Retinal pigment epithelial cell (primary cell): Measurements from ENCODE around the gene WNT7B.

ENCODE experiments used
- DNase-seq: peaks from one replicate; pipeline ENCODE4 v3.0.0-alpha.2; 2010; ENCODE audit warnings: low read depth
- H3K4me3 ChIP-seq: 2 replicates; pipeline ENCODE4 v1.5.1; 2011; ENCODE audit warnings: mild to moderate bottlenecking, low read length, control low read depth, moderate library complexity
- CTCF ChIP-seq: conservative IDR thresholded peaks from 2 replicates; pipeline ENCODE4 v1.5.1; 2011; ENCODE audit warnings: low read depth, low read length, control low read depth, inconsistent platforms

WNT7B gene

DNA sequence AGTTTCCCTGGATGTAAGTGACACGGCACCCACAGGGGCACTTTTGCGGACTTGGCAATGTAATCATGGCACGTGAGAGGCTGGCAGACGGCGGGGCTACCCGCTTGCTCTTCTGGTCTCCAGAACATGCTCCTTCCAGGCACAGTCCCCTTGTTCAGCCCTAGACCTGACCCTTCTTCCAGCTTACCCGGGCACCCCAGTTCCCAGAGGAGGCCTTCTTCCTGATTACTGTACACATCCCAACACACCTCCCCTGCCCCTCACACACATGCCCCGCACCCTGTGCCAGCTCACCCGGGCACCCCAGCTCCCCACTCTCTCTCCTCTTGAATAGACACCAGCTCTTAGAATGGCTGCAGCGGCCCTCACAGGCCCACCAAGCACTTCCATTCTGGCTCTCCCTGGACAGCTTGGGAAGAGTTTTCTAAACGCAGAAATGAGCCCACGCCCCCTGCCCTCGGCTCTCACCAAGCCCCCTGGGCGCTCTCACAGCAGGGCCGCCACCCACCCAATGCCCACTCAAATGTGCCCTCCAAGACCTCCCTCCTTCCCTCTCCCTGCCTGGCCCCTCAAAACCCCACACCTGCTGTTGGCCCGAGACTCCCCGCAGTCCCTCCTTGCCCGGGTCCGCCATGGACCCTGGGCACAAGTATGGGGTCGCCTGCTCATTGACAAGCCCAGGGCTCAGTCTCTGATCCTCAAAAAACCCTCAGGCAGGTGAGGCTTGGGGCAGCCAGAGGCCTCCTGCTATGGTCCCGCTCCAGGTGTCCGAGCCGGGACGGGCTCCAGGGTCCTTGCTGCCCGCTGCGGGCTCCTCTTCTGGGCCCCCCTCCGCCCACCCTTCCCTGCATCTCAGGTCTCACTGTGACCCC is 88.5 kb downstream of the WNT7B start:
- no peak overlapping the region for H3K4me3 ChIP-seq
- no peak for DNase-seq
- TF ChIP-seq CTCF, result no peak

- no peak for DNase-seq
- TF ChIP-seq CTCF, result no peak
- H3K4me3 ChIP-seq, result no peak overlapping the region
Measured at GRCh38 chr22:45887202-45888131, 89.5 kb downstream of the WNT7B start.

DNA sequence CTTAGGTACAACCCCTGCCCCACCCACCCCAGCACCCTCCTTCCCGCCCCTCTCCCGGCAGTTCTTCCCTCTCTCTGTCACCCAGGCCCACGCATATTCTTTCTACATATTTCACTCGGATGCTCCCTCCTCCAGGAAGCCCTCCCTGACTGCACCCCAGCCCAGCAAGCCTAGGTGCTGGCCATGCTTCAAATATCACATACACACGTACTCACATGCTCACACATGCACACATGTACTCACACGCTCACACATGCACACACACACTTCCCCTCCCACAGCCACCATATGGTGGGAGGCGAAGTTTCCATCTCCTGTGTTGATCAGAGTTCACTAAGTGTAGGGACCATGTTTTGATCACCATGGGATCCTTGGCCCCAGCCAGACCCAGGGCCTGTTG is 90.4 kb downstream of the WNT7B start:
- no peak overlapping the region for H3K4me3 ChIP-seq
- no peak for DNase-seq
- no peak for TF ChIP-seq CTCF

DNA sequence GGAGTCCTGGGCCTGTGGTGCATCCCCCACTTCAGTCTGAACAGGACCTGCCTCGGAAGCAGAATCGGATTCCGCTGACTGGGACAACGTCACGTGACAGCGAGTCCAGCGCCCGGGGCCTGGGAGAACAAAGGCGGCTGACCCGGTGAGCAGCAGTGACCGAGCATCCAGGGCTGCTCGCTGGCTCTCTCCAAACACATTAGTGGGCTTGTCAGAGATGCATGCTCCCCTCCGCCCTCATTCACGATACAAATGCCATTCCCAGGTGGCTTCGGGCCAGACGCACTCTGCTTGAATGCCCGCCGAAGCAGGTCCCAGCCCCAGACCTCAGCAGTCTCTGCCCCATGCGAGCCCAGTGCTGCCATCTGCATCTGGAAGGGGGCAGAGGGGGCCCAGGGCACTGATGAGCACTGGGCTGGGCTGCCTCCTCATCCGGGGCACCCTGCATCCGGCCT is 91.0 kb downstream of the WNT7B start:
- H3K4me3 ChIP-seq, result no peak overlapping the region
- no peak for DNase-seq
- no peak for TF ChIP-seq CTCF

- no peak overlapping the region for H3K4me3 ChIP-seq
- no peak for DNase-seq
Measured at GRCh38 chr22:45885171-45885840, 91.7 kb downstream of the WNT7B start.

More at GRCh38 chr22:45885171-45885840, 91.7 kb downstream of the WNT7B start:
- no peak for TF ChIP-seq CTCF
